HEK293 (cell line): ENCODE data around the gene B4GALT5.

Experiments used
- CTCF ChIA-PET: fragments of 350-600 bp; formaldehyde crosslinking; extraction: SDS; loops from one replicate; lab custom pipeline; 2021; ENCODE audit warnings: antibody characterized with exemption; lab: Yijun Ruan, JAX
- POLR2A ChIA-PET: fragments of 300-600 bp; formaldehyde crosslinking; extraction: SDS; loops from one replicate; lab custom pipeline; 2020; ENCODE audit warnings: antibody characterized with exemption, inconsistent platforms; lab: Yijun Ruan, JAX
- H3K27ac ChIP-seq: fragments of 200-500 bp; sonication (Bioruptor generic); 2 replicates; pipeline ENCODE4 v1.5.1; 2014; ENCODE audit warnings: low read depth, low read length, control low read depth, inconsistent platforms; ENCODE audit errors: extremely low read depth
- H3K36me3 ChIP-seq, 2 experiments: fragments of 200-500 bp in 1 of 2; sonication (Bioruptor generic) in 1 of 2; 1 replicate in 1 of 2; 2 replicates in 1 of 2; pipeline ENCODE4 v1.5.1; 2014 to 2017; ENCODE audit warnings: inconsistent platforms in 2 of 2, low read length in 2 of 2; ENCODE audit not compliant: control insufficient read depth in 2 of 2, insufficient read depth in 1 of 2
- H3K4me1 ChIP-seq: fragments of 200-500 bp; sonication (Bioruptor generic); 2 replicates; pipeline ENCODE4 v1.5.1; 2014; ENCODE audit warnings: mild to moderate bottlenecking, low read length, inconsistent platforms; ENCODE audit not compliant: control insufficient read depth, insufficient read depth
- H3K4me3 ChIP-seq: 2 replicates; pipeline ENCODE4 v1.5.1; 2011; ENCODE audit warnings: low read depth, mild to moderate bottlenecking, control low read depth, low read length, moderate library complexity
- H3K9me3 ChIP-seq: fragments of 200-500 bp; sonication (Bioruptor generic); 2 replicates; pipeline ENCODE4 v1.5.1; 2014; ENCODE audit warnings: low read depth, low read length, inconsistent platforms; ENCODE audit not compliant: control insufficient read depth, insufficient read depth
- CTCF ChIP-seq: fragments of 450-650 bp; formaldehyde crosslinking; IDR thresholded peaks from 2 replicates; pipeline ENCODE4 v1.5.1; 2016; ENCODE audit warnings: missing biosample characterization, missing genetic modification characterization
- YY2 ChIP-seq: fragments of 450-650 bp; formaldehyde crosslinking; IDR thresholded peaks from 2 replicates; pipeline ENCODE4 v1.5.1; 2016; ENCODE audit warnings: missing biosample characterization, missing genetic modification characterization
- ZBTB21 ChIP-seq: fragments of 450-650 bp; formaldehyde crosslinking; IDR thresholded peaks from 2 replicates; pipeline ENCODE4 v1.5.1; 2017; ENCODE audit warnings: missing biosample characterization, missing genetic modification characterization
- ZFHX2 ChIP-seq: fragments of 450-650 bp; formaldehyde crosslinking; conservative IDR thresholded peaks from 2 replicates; pipeline ENCODE4 v1.5.1; 2016; ENCODE audit warnings: missing biosample characterization, missing genetic modification characterization
- ZNF112 ChIP-seq: fragments of 450-650 bp; formaldehyde crosslinking; IDR thresholded peaks from 2 replicates; pipeline ENCODE4 v1.5.0; 2017; ENCODE audit warnings: missing biosample characterization, missing genetic modification characterization
- ZNF169 ChIP-seq: fragments of 450-650 bp; formaldehyde crosslinking; IDR thresholded peaks from 2 replicates; pipeline ENCODE4 v1.5.1; 2016; ENCODE audit warnings: missing biosample characterization, missing genetic modification characterization
- ZNF184 ChIP-seq: fragments of 450-650 bp; IDR thresholded peaks from 2 replicates; pipeline ENCODE4 v1.5.1; 2018; ENCODE audit warnings: missing biosample characterization, mild to moderate bottlenecking, missing genetic modification characterization
- ZNF426 ChIP-seq: fragments of 450-650 bp; formaldehyde crosslinking; IDR thresholded peaks from 2 replicates; pipeline ENCODE4 v1.5.1; 2017; ENCODE audit warnings: missing biosample characterization, missing genetic modification characterization, mild to moderate bottlenecking, inconsistent platforms, moderate library complexity
- ZNF623 ChIP-seq: fragments of 450-650 bp; formaldehyde crosslinking; IDR thresholded peaks from 2 replicates; pipeline ENCODE4 v1.5.1; 2016; ENCODE audit warnings: missing biosample characterization, missing genetic modification characterization
- ZNF658 ChIP-seq: fragments of 450-650 bp; formaldehyde crosslinking; IDR thresholded peaks from 2 replicates; pipeline ENCODE4; 2016; ENCODE audit warnings: missing biosample characterization, missing genetic modification characterization
- ZNF677 ChIP-seq: fragments of 450-650 bp; IDR thresholded peaks from 2 replicates; pipeline ENCODE4 v1.5.0; 2018; ENCODE audit warnings: missing biosample characterization, mild to moderate bottlenecking, missing genetic modification characterization, moderate library complexity
- ZNF701 ChIP-seq: fragments of 450-650 bp; formaldehyde crosslinking; IDR thresholded peaks from 2 replicates; pipeline ENCODE4 v1.5.1; 2016; ENCODE audit warnings: missing biosample characterization, missing genetic modification characterization
- ZNF707 ChIP-seq: fragments of 450-650 bp; formaldehyde crosslinking; IDR thresholded peaks from 2 replicates; pipeline ENCODE4 v1.5.1; 2016; ENCODE audit warnings: missing biosample characterization, missing genetic modification characterization
- ZNF776 ChIP-seq: fragments of 450-650 bp; formaldehyde crosslinking; IDR thresholded peaks from 2 replicates; pipeline ENCODE4 v1.5.0; 2017; ENCODE audit warnings: missing biosample characterization, missing genetic modification characterization, borderline replicate concordance
- ZNF830 ChIP-seq: fragments of 450-650 bp; IDR thresholded peaks from 2 replicates; pipeline ENCODE4 v1.5.0; 2018; ENCODE audit warnings: missing biosample characterization, missing genetic modification characterization, low read depth, mild to moderate bottlenecking, moderate library complexity
- ZSCAN4 ChIP-seq: fragments of 450-650 bp; formaldehyde crosslinking; IDR thresholded peaks from 2 replicates; pipeline ENCODE4 v1.5.1; 2017; ENCODE audit warnings: missing biosample characterization, missing genetic modification characterization
- TF ChIP-seq, protein P1 (sequence below): fragments of 450-650 bp; formaldehyde crosslinking; IDR thresholded peaks from 2 replicates; pipeline ENCODE4 v1.5.1; 2016; ENCODE audit warnings: missing biosample characterization, missing genetic modification characterization
- TF ChIP-seq, protein P2 (sequence below): fragments of 450-650 bp; formaldehyde crosslinking; IDR thresholded peaks from 2 replicates; pipeline ENCODE4 v1.5.1; 2017; ENCODE audit warnings: missing biosample characterization, missing genetic modification characterization
- TF ChIP-seq, protein P3 (sequence below): fragments of 450-650 bp; formaldehyde crosslinking; IDR thresholded peaks from 2 replicates; pipeline ENCODE4 v1.5.1; 2016; ENCODE audit warnings: missing biosample characterization, missing genetic modification characterization
- TF ChIP-seq, protein P4 (sequence below): fragments of 450-650 bp; formaldehyde crosslinking; IDR thresholded peaks from 2 replicates; pipeline ENCODE4 v1.5.1; 2016; ENCODE audit warnings: missing biosample characterization, missing genetic modification characterization

Gene B4GALT5

DNA sequence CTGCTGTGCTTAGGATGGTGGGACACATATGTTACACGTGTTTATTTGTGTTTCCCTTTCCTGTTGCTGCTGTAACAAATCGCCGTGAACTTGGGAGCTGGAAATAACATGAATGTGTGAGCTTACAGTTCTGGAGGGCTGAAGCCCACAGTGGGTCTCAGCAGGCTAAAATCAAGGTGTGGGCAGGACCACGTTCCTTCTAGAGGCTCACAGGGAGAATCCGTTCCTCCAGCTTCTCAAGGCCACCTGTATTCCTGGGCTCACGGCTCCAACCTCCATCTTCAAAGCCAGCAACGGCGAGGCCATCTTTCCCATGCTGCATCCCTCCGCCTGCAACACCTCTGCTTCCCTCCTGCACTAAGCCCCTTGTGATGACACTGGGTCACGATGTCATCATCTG is 118.3 kb downstream of the B4GALT5 start:
- Histone ChIP-seq H3K27ac (no peak overlapping the region), H3K4me3 (no peak overlapping the region), H3K36me3 (no peaks in the 10 kb centered on the region), H3K9me3 (no peaks in the 10 kb centered on the region), H3K4me1 (no peaks in the 10 kb centered on the region)
- POLR2A ChIA-PET: no interaction called here
- TF ChIP-seq ZNF623 (no peak), ZNF184 (tag by site-specific recombination) (no peak), ZNF677 (tag by site-specific recombination) (no peak), ZNF776 (tag by site-specific recombination) (no peak), ZBTB21 (tag by site-specific recombination) (no peak), ZNF701 (tag by site-specific recombination) (no peak), CTCF (tag by site-specific recombination) (no peak), ZSCAN4 (tag by site-specific recombination) (no peak), ZNF707 (tag by site-specific recombination) (no peak), ZNF658 (tag by site-specific recombination) (no peak), ZNF112 (tag by site-specific recombination) (no peak), ZNF830 (tag by site-specific recombination) (no peak), ZFHX2 (no peak), YY2 (tag by site-specific recombination) (no peak), ZNF169 (tag by site-specific recombination) (no peak), ZNF426 (tag by site-specific recombination) (no peak)
- TF ChIP-seq, protein P1, sequence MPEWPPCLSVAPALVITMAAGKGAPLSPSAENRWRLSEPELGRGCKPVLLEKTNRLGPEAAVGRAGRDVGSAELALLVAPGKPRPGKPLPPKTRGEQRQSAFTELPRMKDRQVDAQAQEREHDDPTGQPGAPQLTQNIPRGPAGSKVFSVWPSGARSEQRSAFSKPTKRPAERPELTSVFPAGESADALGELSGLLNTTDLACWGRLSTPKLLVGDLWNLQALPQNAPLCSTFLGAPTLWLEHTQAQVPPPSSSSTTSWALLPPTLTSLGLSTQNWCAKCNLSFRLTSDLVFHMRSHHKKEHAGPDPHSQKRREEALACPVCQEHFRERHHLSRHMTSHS (tag by site-specific recombination): no peak
- TF ChIP-seq, protein P2, sequence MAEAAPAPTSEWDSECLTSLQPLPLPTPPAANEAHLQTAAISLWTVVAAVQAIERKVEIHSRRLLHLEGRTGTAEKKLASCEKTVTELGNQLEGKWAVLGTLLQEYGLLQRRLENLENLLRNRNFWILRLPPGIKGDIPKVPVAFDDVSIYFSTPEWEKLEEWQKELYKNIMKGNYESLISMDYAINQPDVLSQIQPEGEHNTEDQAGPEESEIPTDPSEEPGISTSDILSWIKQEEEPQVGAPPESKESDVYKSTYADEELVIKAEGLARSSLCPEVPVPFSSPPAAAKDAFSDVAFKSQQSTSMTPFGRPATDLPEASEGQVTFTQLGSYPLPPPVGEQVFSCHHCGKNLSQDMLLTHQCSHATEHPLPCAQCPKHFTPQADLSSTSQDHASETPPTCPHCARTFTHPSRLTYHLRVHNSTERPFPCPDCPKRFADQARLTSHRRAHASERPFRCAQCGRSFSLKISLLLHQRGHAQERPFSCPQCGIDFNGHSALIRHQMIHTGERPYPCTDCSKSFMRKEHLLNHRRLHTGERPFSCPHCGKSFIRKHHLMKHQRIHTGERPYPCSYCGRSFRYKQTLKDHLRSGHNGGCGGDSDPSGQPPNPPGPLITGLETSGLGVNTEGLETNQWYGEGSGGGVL (tag by site-specific recombination): no peak
- TF ChIP-seq, protein P3, sequence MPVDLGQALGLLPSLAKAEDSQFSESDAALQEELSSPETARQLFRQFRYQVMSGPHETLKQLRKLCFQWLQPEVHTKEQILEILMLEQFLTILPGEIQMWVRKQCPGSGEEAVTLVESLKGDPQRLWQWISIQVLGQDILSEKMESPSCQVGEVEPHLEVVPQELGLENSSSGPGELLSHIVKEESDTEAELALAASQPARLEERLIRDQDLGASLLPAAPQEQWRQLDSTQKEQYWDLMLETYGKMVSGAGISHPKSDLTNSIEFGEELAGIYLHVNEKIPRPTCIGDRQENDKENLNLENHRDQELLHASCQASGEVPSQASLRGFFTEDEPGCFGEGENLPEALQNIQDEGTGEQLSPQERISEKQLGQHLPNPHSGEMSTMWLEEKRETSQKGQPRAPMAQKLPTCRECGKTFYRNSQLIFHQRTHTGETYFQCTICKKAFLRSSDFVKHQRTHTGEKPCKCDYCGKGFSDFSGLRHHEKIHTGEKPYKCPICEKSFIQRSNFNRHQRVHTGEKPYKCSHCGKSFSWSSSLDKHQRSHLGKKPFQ (tag by site-specific recombination): no peak
- TF ChIP-seq, protein P4, sequence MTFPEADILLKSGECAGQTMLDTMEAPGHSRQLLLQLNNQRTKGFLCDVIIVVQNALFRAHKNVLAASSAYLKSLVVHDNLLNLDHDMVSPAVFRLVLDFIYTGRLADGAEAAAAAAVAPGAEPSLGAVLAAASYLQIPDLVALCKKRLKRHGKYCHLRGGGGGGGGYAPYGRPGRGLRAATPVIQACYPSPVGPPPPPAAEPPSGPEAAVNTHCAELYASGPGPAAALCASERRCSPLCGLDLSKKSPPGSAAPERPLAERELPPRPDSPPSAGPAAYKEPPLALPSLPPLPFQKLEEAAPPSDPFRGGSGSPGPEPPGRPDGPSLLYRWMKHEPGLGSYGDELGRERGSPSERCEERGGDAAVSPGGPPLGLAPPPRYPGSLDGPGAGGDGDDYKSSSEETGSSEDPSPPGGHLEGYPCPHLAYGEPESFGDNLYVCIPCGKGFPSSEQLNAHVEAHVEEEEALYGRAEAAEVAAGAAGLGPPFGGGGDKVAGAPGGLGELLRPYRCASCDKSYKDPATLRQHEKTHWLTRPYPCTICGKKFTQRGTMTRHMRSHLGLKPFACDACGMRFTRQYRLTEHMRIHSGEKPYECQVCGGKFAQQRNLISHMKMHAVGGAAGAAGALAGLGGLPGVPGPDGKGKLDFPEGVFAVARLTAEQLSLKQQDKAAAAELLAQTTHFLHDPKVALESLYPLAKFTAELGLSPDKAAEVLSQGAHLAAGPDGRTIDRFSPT (tag by site-specific recombination): no peak
- CTCF ChIA-PET: interaction anchor here (1.3 to 2.5 kb wide), 3 partner anchors 13 to 251 kb away, joined by 3 to 16 read pairs (median 8); no protein-coding TSS in a partner anchor
